DOHH2 (cell line): ENCODE data around the gene PDE8A.

ENCODE experiments used
- H3F3A ChIP-seq: fragments of 200-600 bp; sonication (generic), shearing (Covaris generic); 2 replicates; pipeline ENCODE4 v1.6.0; 2016; ENCODE audit warnings: antibody characterized with exemption, mild to moderate bottlenecking; ENCODE audit not compliant: control insufficient read depth, insufficient read depth
- H3K27ac ChIP-seq: fragments of 200-600 bp; sonication (generic); 2 replicates; pipeline ENCODE4 v1.5.1; 2014; ENCODE audit warnings: low read depth, mild to moderate bottlenecking, low read length, moderate library complexity
- H3K27me3 ChIP-seq: fragments of 200-600 bp; sonication (generic); 2 replicates; pipeline ENCODE4 v1.6.1; 2014; ENCODE audit warnings: mild to moderate bottlenecking, low read length, mixed read lengths; ENCODE audit not compliant: control insufficient read depth
- H3K36me3 ChIP-seq: fragments of 200-600 bp; sonication (generic); 2 replicates; pipeline ENCODE4 v1.6.1; 2014; ENCODE audit warnings: mild to moderate bottlenecking, low read length, moderate library complexity, mixed read lengths; ENCODE audit not compliant: control insufficient read depth
- H3K4me1 ChIP-seq: fragments of 200-600 bp; sonication (generic); 2 replicates; pipeline ENCODE4 v1.6.1; 2014; ENCODE audit warnings: mild to moderate bottlenecking, low read length, mixed read lengths; ENCODE audit not compliant: control insufficient read depth
- H3K4me2 ChIP-seq: fragments of 200-600 bp; sonication (generic); 2 replicates; pipeline ENCODE4 v1.6.0; 2014; ENCODE audit warnings: mild to moderate bottlenecking, low read length, moderate library complexity
- H3K4me3 ChIP-seq: fragments of 200-600 bp; sonication (generic); 2 replicates; pipeline ENCODE4 v1.5.1; 2014; ENCODE audit warnings: mild to moderate bottlenecking, low read length, mixed read lengths
- H3K79me2 ChIP-seq: fragments of 200-600 bp; sonication (generic); 2 replicates; pipeline ENCODE4 v1.6.1; 2014; ENCODE audit warnings: mild to moderate bottlenecking, low read length, mixed read lengths; ENCODE audit not compliant: control insufficient read depth
- H3K9me2 ChIP-seq: fragments of 200-600 bp; sonication (generic); replicated peaks from 2 replicates; pipeline ENCODE4 v1.6.1; 2014; ENCODE audit warnings: mild to moderate bottlenecking, low read length, mixed read lengths; ENCODE audit not compliant: control insufficient read depth
- H3K9me3 ChIP-seq: fragments of 200-600 bp; sonication (generic); 2 replicates; pipeline ENCODE4 v1.6.1; 2014; ENCODE audit warnings: antibody characterized with exemption, low read length, mixed read lengths; ENCODE audit not compliant: control insufficient read depth, insufficient read depth
- H4K20me1 ChIP-seq: fragments of 200-600 bp; sonication (generic); 2 replicates; pipeline ENCODE4 v1.6.0; 2014; ENCODE audit warnings: low read depth, mild to moderate bottlenecking, antibody characterized with exemption, low read length, moderate library complexity; ENCODE audit not compliant: control insufficient read depth, insufficient read depth
- CTCF ChIP-seq: fragments of 200-600 bp; sonication (generic); IDR thresholded peaks from one replicate; pipeline ENCODE4 v1.5.1; 2014; ENCODE audit warnings: antibody characterized with exemption, mild to moderate bottlenecking, low read depth, low read length; ENCODE audit not compliant: poor library complexity, severe bottlenecking
- EZH2phosphoT487 ChIP-seq: fragments of 200-600 bp; sonication (generic); IDR thresholded peaks from 2 replicates; pipeline ENCODE4 v1.6.1; 2017; ENCODE audit warnings: borderline replicate concordance, mild to moderate bottlenecking, antibody characterized with exemption, low read length, moderate library complexity, mixed read lengths

Gene PDE8A

GRCh38 chr15:84961707-84962106, 19.9 kb upstream of the PDE8A start:
- H3K4me2 ChIP-seq = no peak overlapping the region

GRCh38 chr15:84962955-84963354, 18.7 kb upstream of the PDE8A start:
- no peak overlapping the region for H3K4me2 ChIP-seq
- no peaks in the 10 kb centered on the region for H3K36me3 ChIP-seq
- TF ChIP-seq CTCF (no peak), EZH2phosphoT487 (no peak)
- H3F3A ChIP-seq = no peaks in the 10 kb centered on the region
- no peaks in the 10 kb centered on the region for H3K9me2 ChIP-seq
- H3K9me3 ChIP-seq = no peaks in the 10 kb centered on the region
- H3K79me2 ChIP-seq = no peaks in the 10 kb centered on the region
- no peaks in the 10 kb centered on the region for H3K4me1 ChIP-seq
- H3K27me3 ChIP-seq = peaks cover 6% of the 10 kb centered on the region; the same call in 1 of the 2 replicates
- no peak overlapping the region for H3K4me3 ChIP-seq
- no peaks in the 10 kb centered on the region for H4K20me1 ChIP-seq
- no peak overlapping the region for H3K27ac ChIP-seq

More at GRCh38 chr15:84961707-84962106, 19.9 kb upstream of the PDE8A start:
- Histone ChIP-seq H3K9me3 (no peaks in the 10 kb centered on the region), H3K36me3 (no peaks in the 10 kb centered on the region), H3F3A (no peaks in the 10 kb centered on the region), H3K4me3 (no peak overlapping the region), H4K20me1 (no peaks in the 10 kb centered on the region), H3K27me3 (peaks cover 6% of the 10 kb centered on the region; the same call in 1 of the 2 replicates), H3K79me2 (no peaks in the 10 kb centered on the region), H3K27ac (no peak overlapping the region), H3K4me1 (no peaks in the 10 kb centered on the region), H3K9me2 (no peaks in the 10 kb centered on the region)
- no peak for TF ChIP-seq CTCF
- no peak for TF ChIP-seq EZH2phosphoT487

GRCh38 chr15:84967380-84967779, 14.3 kb upstream of the PDE8A start:
- TF ChIP-seq CTCF = no peak
- Histone ChIP-seq H3K4me3 (no peak overlapping the region), H3K79me2 (no peaks in the 10 kb centered on the region), H4K20me1 (no peaks in the 10 kb centered on the region), H3K27me3 (peaks cover 6% of the 10 kb centered on the region), H3K4me1 (no peaks in the 10 kb centered on the region), H3K4me2 (no peak overlapping the region), H3K36me3 (no peaks in the 10 kb centered on the region), H3K9me3 (no peaks in the 10 kb centered on the region), H3K9me2 (no peaks in the 10 kb centered on the region), H3F3A (no peaks in the 10 kb centered on the region), H3K27ac (no peak overlapping the region)

GRCh38 chr15:84968301-84968700, 13.4 kb upstream of the PDE8A start:
- TF ChIP-seq CTCF (no peak), EZH2phosphoT487 (no peak)
- Histone ChIP-seq H3K9me2 (no peaks in the 10 kb centered on the region), H3K27ac (no peak overlapping the region), H3K79me2 (no peaks in the 10 kb centered on the region), H3K4me3 (no peak overlapping the region), H3K36me3 (no peaks in the 10 kb centered on the region), H3F3A (no peaks in the 10 kb centered on the region), H3K4me1 (no peaks in the 10 kb centered on the region), H3K9me3 (no peaks in the 10 kb centered on the region), H3K4me2 (no peak overlapping the region), H4K20me1 (no peaks in the 10 kb centered on the region), H3K27me3 (peaks cover 6% of the 10 kb centered on the region)
